Left ventricle myocardium superior (tissue), 1 donor: ENCODE results near the gene BRD3. TPM values are rescaled to one million over a fixed set of nuclear protein-coding genes. Genes with fewer than 3 reads are reported as not detected.
A peak's percentile ranks its signal among the peaks of the same experiment; 100 is the strongest.

ENCODE experiments used
- ATAC-seq: fragments of 200-7000 bp; cut with Tn5 transposase; one replicate; pipeline ENCODE4 v1.9.1; 2020; ENCODE audit warnings: mild to moderate bottlenecking, moderate library complexity
- DNase-seq: peaks from one replicate; pipeline ENCODE4 v3.0.0-alpha.2; 2020
- intact Hi-C: fragments of 100-400 bp; cut with micrococcal nuclease; formaldehyde crosslinking; loops from one replicate; pipeline ENCODE4 v1.11.0; 2022
- total RNA-seq: library from RNA; stranded (reverse); fragmentation: NEBNext Ultra II Directional; extraction: Animal tissue kit (Norgen Biotek cat#: 25700); gene quantifications from one replicate; pipeline ENCODE4 v1.2.1, GENCODE V29; 2021
- donor health status: DM: no; HTN: yes; CAD: no; lungs with severe emphysema.

The BRD3 gene
- total RNA-seq, 1 donor from 2014 or later, result 28.7 TPM

GRCh38 chr9:134043531-134043988 lies 24.3 kb downstream of the BRD3 start:
- ATAC-seq, result no peak
- intact Hi-C loops, result no loop called here
- peak; percentile 15 for DNase-seq

- DNase-seq, result peak; percentile 16
- no peak for ATAC-seq
- intact Hi-C loops, result no loop called here
Observed at GRCh38 chr9:134041649-134041962, 26.2 kb downstream of the BRD3 start.

- intact Hi-C loops, result no loop called here
- ATAC-seq (peak; percentile 31), DNase-seq (peak; percentile 28)
Observed at GRCh38 chr9:134040781-134041648, 26.8 kb downstream of the BRD3 start.

- peak; percentile 13 for DNase-seq
- ATAC-seq, result no peak
- intact Hi-C loops, result no loop called here
Observed at GRCh38 chr9:134040176-134040565, 27.7 kb downstream of the BRD3 start.

- DNase-seq (peak; percentile 19), ATAC-seq (no peak)
- intact Hi-C loops, result no loop called here
Observed at GRCh38 chr9:134039386-134040175, 28.2 kb downstream of the BRD3 start.

GRCh38 chr9:134037641-134038040 lies 30.2 kb downstream of the BRD3 start:
- intact Hi-C loops, result no loop called here
- no peak for ATAC-seq
- DNase-seq, result no peak

GRCh38 chr9:134036130-134036529 lies 31.7 kb downstream of the BRD3 start:
- intact Hi-C loops, result no loop called here
- no peak for ATAC-seq
- no peak for DNase-seq

- ATAC-seq (no peak), DNase-seq (peak; percentile 19)
- intact Hi-C loops, result no loop called here
Observed at GRCh38 chr9:134035041-134036039, 32.5 kb downstream of the BRD3 start.

GRCh38 chr9:134034215-134035040 lies 33.4 kb downstream of the BRD3 start:
- intact Hi-C loops, result no loop called here

GRCh38 chr9:134033516-134034214 lies 34.2 kb downstream of the BRD3 start:
- DNase-seq (no peak), ATAC-seq (no peak)
- intact Hi-C loops, result no loop called here

More at GRCh38 chr9:134034215-134035040, 33.4 kb downstream of the BRD3 start:
- DNase-seq, result no peak
- no peak for ATAC-seq

- intact Hi-C loops, result no loop called here
- ATAC-seq (no peak), DNase-seq (no peak)
Observed at GRCh38 chr9:134032456-134033222, 35.2 kb downstream of the BRD3 start.

GRCh38 chr9:134031783-134032182 lies 36.0 kb downstream of the BRD3 start:
- no peak for ATAC-seq
- no peak for DNase-seq
- intact Hi-C loops, result no loop called here

GRCh38 chr9:134030821-134031470 lies 36.9 kb downstream of the BRD3 start:
- intact Hi-C loops, result no loop called here
- DNase-seq, result no peak

GRCh38 chr9:134029248-134030226 lies 38.3 kb downstream of the BRD3 start:
- ATAC-seq, result no peak

More at GRCh38 chr9:134030821-134031470, 36.9 kb downstream of the BRD3 start:
- ATAC-seq, result no peak

GRCh38 chr9:134028575-134029247 lies 39.1 kb downstream of the BRD3 start:
- DNase-seq (no peak), ATAC-seq (no peak)
- intact Hi-C loops, result no loop called here

More at GRCh38 chr9:134029248-134030226, 38.3 kb downstream of the BRD3 start:
- no peak for DNase-seq
- intact Hi-C loops, result no loop called here
